Uterus (tissue), 4 donors: Measurements from ENCODE around the gene PES1. TPM values are rescaled to one million over a fixed set of nuclear protein-coding genes. Genes with fewer than 3 reads are reported as not detected.

ENCODE experiments used
- DNase-seq, 2 donors: peaks; one replicate each; pipeline ENCODE4 v3.0.0-alpha.2; 2019 to 2020
- H3K27ac ChIP-seq, 2 donors: fragments of 200-600 bp; sonication (generic); 1 replicate in 1 of 2; 2 replicates in 1 of 2; pipeline ENCODE4 v1.5.1; 2016 to 2018
- H3K27me3 ChIP-seq, 2 donors: fragments of 200-600 bp; sonication (generic); one replicate each; pipeline ENCODE4 v1.5.1; 2018 to 2019; ENCODE audit warnings: control low read depth in 1 of 2
- H3K36me3 ChIP-seq, 2 donors: fragments of 200-600 bp; sonication (generic); one replicate each; pipeline ENCODE4 v1.5.1; 2019; ENCODE audit warnings: control low read depth in 1 of 2
- H3K4me1 ChIP-seq, 2 donors: fragments of 200-600 bp; sonication (generic); one replicate each; pipeline ENCODE4 v1.5.1; 2018 to 2019; ENCODE audit warnings: control low read depth in 1 of 2
- H3K4me3 ChIP-seq, 2 donors: fragments of 200-600 bp; sonication (generic); 1 replicate in 1 of 2; 2 replicates in 1 of 2; pipeline ENCODE4 v1.5.1; 2018 to 2019; ENCODE audit warnings: mild to moderate bottlenecking in 1 of 2
- H3K9me3 ChIP-seq, 2 donors: fragments of 200-600 bp; sonication (generic); one replicate each; pipeline ENCODE4 v1.5.1; 2019; ENCODE audit warnings: control low read depth in 1 of 2
- POLR2A ChIP-seq, 2 donors: fragments of 450-650 bp; IDR thresholded peaks; one replicate each; pipeline ENCODE4 v1.6.1; 2016; ENCODE audit warnings: antibody characterized with exemption in 2 of 2, mild to moderate bottlenecking in 1 of 2, moderate library complexity in 1 of 2
- intact Hi-C: fragments of 100-400 bp; cut with DNase I; formaldehyde crosslinking; loops from one replicate; pipeline ENCODE4 v1.15.1; 2023; ENCODE audit warnings: low total_unique reads
- total RNA-seq, 4 donors: library from RNA; depleted of rRNA in 3 of 4; stranded (reverse); fragments of >200 nt in 3 of 4; gene quantifications; one replicate each; pipeline versions ENCODE4 v1.1.0 to v1.2.4, GENCODE V29; 2014 to 2023
- TF ChIP-seq, protein P1 (sequence below), 4 experiments: fragments of 200-600 bp in 2 of 4; fragments of 450-650 bp in 2 of 4; sonication (generic) in 2 of 4; IDR thresholded peaks; one replicate each; pipeline ENCODE4 v1.5.1; 2016 to 2019; ENCODE audit warnings: antibody characterized with exemption in 4 of 4, mild to moderate bottlenecking in 2 of 4, moderate library complexity in 1 of 4
- donor health status: DM: yes; HTN: yes; CAD: no.

PES1 gene
- 10 to 100 TPM; 13.5 to 67.5 (median 44.9) TPM for total RNA-seq

DNA sequence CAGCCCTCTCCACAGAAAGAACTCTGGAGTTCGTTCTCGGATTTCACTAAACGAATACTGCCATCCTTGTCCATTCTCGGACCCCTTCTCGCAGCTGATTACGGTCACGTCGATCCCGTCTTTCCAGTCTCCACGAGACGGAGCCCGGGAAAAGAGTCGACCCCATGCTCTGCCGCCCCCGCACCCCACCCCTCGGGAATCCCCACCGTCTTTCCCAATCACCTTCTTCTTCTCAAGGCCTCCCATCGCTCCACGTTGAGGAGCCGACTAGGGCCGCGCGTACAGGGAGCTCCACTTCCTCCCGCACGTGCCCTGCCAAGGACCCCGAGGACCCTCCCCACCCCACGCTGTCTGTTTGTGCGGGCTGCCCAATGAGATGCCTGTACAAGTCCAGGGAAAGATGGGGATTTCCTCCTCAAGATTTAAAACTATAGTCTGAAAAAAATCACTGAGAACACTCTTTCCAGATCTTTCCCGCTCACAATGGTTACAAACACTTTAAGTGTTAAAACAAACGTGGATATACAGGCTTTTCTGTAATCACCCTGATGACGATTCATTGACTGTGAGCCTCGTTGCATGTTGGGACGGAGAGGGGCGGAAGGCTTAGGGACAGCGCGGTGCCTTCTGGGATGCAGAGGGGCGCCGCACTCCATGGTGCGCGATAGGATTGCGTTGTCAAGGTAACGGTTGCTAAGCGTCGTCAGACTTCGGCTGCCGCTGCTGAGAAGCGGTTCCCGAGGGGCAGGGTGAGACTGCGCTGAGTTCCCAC is at the start of gene PES1:
Gene PES1, minus strand, starts transcription at position 323 of the 772 bp plus-strand sequence. Its CDS starts 77 bp downstream, at position 246.
- Histone ChIP-seq H3K27me3 (no peaks in the 10 kb centered on the region), H3K4me3 (peak within 1 kb of the TSS; percentile 68 to 90), H3K36me3 (no peaks in the 10 kb centered on the region), H3K9me3 (no peaks in the 10 kb centered on the region), H3K4me1 (peaks cover 0 to 9% of the 10 kb centered on the region in 2 donors), H3K27ac (peak within 1 kb of the TSS; percentile 78 to 83)
- TF ChIP-seq POLR2A (IDR thresholded peaks at IDR 0.05) = peak in 1 of 2 donors; percentile 28
- TF ChIP-seq, protein P1, sequence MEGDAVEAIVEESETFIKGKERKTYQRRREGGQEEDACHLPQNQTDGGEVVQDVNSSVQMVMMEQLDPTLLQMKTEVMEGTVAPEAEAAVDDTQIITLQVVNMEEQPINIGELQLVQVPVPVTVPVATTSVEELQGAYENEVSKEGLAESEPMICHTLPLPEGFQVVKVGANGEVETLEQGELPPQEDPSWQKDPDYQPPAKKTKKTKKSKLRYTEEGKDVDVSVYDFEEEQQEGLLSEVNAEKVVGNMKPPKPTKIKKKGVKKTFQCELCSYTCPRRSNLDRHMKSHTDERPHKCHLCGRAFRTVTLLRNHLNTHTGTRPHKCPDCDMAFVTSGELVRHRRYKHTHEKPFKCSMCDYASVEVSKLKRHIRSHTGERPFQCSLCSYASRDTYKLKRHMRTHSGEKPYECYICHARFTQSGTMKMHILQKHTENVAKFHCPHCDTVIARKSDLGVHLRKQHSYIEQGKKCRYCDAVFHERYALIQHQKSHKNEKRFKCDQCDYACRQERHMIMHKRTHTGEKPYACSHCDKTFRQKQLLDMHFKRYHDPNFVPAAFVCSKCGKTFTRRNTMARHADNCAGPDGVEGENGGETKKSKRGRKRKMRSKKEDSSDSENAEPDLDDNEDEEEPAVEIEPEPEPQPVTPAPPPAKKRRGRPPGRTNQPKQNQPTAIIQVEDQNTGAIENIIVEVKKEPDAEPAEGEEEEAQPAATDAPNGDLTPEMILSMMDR (IDR thresholded peaks at IDR 0.05) = peak in 1 of 4 experiments; percentile 19
- peak; percentile 96 for DNase-seq
- intact Hi-C loops = no loop called here

DNA sequence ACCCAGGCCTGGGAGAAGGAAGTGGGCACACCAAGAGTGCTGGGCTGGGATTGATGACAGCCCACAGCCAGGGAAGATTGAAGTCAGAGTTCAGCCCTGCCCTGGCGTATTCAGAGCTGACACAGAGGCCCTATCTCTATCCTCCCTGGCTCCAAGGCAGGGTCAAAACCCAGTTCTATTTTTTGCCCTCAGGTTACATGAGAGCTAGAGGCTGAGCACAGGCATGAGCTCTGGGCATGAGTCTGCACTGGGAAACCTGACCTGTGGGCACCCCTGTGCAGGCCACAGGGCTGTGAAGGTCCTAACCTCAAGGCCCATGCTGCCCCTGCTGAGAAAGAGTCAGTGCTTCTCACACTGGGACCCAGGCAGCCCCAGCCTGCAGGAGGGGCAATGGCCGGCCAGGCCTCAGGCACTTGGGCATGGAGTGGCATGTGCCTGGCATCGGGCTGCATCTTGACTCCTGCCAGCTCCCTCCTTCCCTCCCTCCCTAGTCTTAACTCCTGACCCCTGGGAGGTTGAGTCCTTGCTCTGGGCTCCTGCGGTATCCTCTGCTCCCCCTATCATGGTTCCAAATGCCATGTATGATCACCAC is 49.2 kb upstream of the PES1 start:
- no peak overlapping the region for H3K27ac ChIP-seq
- TF ChIP-seq, protein P1 (IDR thresholded peaks at IDR 0.05) = no peak
- TF ChIP-seq POLR2A (IDR thresholded peaks at IDR 0.05) = no peak
- intact Hi-C loops = no loop called here
- H3K4me3 ChIP-seq = no peak overlapping the region
- H3K9me3 ChIP-seq = no peaks in the 10 kb centered on the region
- peaks cover 0 to 10% of the 10 kb centered on the region in 2 donors for H3K4me1 ChIP-seq
- no peaks in the 10 kb centered on the region for H3K36me3 ChIP-seq
- no peaks in the 10 kb centered on the region for H3K27me3 ChIP-seq
- no peak for DNase-seq

DNA sequence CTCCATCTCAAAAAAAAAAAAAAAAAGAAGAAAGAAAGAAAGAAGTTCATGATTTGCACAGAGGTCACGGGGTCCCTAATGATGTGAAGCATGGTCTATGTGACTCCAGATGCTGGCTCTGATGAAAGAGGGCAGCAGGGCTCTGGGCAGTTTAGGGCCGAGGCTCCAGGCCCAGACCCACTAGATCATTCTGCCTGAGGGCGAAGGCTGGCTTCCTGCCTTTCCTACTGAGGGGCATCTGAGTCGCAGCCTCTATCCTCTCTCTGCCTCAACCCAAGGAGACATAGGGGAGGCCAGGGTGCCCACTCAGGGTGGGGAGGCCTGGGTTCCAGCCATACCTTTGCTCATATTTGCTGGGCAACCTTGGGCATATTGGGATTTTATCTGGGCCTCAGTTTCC is 48.7 kb upstream of the PES1 start:
- intact Hi-C loops = no loop called here

DNA sequence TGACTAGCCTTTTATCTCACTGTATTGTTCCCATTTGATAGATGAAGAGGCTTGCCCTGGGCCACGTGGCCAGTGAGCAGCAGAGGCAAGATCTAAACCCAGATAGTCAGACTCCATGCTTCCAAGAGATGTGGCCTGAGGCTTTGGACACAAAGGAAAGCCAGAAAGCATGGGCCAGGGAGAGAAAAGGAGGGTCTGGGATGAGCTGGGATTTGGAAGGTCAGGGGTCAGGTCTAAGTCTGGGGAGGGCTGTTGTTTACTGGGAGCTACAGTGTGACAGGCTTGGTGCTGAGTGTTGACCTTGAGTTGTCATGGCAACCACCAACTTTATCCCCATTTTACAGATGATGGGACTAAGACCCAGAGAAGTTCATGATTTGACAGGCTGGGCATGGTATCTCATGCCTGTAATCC is 46.0 kb upstream of the PES1 start:
- peaks cover 0 to 19% of the 10 kb centered on the region in 2 donors for H3K4me1 ChIP-seq

More for the DNA sequence above, 48.7 kb upstream of the PES1 start:
- no peak overlapping the region for H3K4me3 ChIP-seq
- no peaks in the 10 kb centered on the region for H3K27me3 ChIP-seq
- no peaks in the 10 kb centered on the region for H3K36me3 ChIP-seq
- H3K9me3 ChIP-seq = no peaks in the 10 kb centered on the region
- H3K4me1 ChIP-seq = peaks cover 0 to 10% of the 10 kb centered on the region in 2 donors
- TF ChIP-seq, protein P1 (IDR thresholded peaks at IDR 0.05) = no peak
- TF ChIP-seq POLR2A (IDR thresholded peaks at IDR 0.05) = no peak
- no peak for DNase-seq
- H3K27ac ChIP-seq = no peak overlapping the region

More for the DNA sequence above, 46.0 kb upstream of the PES1 start:
- TF ChIP-seq, protein P1 (IDR thresholded peaks at IDR 0.05) = no peak
- no peak for TF ChIP-seq POLR2A (IDR thresholded peaks at IDR 0.05)
- H3K4me3 ChIP-seq = no peak overlapping the region
- DNase-seq = no peak
- H3K9me3 ChIP-seq = no peaks in the 10 kb centered on the region
- no peaks in the 10 kb centered on the region for H3K27me3 ChIP-seq
- intact Hi-C loops = no loop called here
- no peaks in the 10 kb centered on the region for H3K36me3 ChIP-seq
- no peak overlapping the region for H3K27ac ChIP-seq
